Smooth muscle cell of the brain vasculature (primary cell): Measurements from ENCODE around the gene ZNF107.
"Not testable (repeated sequence)": the region's sequence is repeated elsewhere in the genome, so short reads cannot be mapped to it uniquely, and the experiment has no call there.

Experiments
- DNase-seq: peaks from one replicate; pipeline ENCODE4 v3.0.0-alpha.2; 2012; ENCODE audit warnings: low read depth, low spot score

Gene ZNF107

DNA sequence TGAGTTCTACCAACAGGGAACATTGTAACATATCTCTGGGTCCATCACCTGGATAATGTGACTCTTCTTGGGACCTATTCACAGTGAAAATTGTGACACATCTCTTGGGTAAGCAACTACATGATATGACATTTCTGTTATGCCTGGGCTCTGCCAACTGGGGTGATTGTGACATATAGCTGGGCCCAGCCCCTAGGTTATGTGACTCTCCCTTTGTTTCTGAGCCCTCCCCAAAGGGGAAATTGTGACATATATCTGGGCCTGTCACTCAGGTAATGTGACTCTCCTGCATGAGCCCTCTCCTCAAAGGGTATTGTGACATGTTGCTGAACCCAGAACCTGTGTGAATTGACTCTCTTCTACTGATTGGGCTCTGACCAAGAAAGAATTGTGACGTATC, 22.4 kb upstream of the ZNF107 start:
- no peak for DNase-seq

DNA sequence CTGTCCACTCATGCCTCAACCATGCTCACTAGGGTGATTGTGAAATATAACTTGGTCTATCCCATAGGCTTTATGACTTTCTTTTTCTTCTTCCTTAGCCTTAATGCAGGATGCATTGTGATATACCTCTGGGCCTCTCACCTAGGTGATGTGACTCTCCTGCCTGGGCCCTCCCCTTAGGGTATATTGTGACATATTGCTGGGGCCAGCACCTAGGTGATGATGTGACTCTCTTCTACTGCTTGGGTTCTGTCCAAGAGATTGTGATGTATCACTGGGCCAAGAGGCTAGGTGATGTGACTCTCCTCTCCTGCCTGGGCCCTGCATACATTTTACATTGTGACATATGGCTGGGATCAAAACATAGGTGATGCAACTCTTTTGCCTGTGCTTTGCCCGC, 14.7 kb upstream of the ZNF107 start:
- no peak for DNase-seq

DNA sequence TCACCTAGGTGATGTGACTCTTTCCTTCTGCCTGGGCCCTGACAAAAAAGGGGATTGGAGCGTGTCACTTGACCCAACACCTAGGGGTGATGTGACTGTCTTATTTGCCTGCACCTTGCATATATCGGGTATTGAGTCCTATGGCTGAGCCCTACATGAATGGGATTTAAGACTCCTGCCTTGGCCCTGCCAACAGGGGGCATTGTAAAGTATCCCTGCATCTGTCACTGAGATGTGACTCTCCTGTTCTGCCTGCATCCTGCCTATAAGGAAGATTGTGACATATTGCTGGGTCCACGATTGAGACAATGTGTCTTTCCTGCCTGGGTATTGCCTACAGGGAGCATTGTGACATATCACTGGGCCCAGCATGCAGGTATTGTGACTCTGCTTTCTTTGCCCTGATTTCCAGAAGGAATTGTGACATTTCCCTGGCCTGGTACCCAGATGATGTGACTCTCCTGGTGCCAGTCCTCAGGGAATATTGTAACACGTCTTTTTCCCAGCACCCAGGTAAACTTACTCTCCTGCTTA, 14.2 kb upstream of the ZNF107 start:
- no peak for DNase-seq

DNA sequence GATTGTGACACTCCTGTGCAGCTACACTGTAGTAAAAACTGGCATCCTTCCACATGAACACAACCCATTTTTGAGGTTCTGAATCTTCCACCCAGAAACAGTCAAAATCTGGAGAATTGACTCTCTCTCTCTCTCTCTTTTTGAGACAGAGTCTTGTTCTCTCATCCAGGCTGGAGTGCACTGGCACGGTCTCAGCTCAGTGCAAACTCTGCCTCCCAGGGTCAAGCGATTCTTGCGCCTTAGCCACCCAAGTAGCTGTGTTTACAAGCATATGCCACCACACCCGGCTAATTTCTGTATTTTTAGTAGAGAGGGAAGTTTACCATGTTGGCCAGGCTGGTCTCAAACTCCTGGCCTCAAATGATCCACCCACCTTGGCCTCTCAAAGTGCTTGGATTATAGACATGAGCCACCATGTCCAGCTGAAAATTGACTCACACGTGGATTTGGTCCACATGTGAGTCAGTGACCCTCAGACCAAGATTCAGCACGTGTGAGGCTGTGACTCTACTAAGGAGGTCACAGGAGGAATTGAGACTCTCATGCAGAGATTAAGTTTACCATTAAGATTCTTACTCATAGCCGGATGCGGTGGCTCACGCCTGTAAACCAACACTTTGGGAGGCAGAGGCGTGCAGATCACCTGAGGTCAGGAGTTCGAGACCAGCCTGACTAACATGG, 12.1 kb upstream of the ZNF107 start:
- DNase-seq = no peak

DNA sequence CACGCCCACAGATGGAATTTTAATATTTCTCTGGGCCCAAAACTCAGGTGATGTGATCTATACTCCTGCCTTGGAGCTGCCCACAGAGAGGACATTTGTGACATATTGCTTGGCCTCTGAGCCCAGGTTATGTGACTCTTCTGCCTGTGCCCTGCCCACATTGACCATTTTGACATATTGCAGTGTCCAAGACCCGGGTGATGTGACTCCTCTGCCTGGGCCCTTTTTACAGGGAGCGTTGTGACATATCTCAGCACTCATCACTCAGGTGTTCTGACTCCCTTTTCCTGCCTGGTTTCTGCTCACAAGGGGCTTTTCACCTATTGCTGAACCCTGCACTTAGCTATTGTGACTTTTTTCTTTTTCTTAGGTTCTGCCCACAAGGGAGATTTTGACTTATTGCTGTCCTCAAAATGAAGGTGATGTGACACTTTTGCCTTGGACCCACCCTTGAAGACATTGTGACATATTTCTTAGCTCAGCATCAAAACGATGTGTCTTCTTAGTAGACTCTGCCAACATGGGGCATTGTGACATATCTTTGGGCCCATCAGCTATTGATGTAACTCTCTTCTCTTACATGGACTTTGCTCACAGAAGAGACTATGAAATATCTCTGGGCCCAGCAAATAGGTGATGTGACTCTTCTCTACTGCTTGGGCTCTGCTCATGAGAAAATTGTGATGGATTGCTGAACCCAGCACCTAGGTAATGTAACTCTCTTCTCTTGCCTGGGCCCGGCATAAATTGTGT, 11.0 kb upstream of the ZNF107 start:
- DNase-seq = no peak

DNA sequence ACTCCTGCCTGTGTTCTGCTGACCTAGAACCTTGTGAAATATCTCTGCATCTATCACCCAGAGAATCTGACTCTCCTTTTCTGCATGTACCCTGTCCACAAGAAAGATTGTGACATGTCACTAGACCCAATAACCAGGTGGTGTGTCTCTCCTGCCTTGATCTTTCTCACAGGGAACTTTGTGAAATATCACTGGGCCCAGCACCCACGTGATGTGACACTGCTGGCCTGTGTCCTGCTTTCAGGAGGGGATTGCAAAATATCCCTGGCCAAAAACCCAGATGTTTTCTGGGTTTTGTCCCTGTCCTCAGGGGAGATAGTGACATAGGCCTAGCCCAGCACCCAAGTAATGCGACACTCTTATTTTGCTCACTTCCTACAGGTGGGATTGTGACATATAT, 10.1 kb upstream of the ZNF107 start:
- DNase-seq = no peak

DNA sequence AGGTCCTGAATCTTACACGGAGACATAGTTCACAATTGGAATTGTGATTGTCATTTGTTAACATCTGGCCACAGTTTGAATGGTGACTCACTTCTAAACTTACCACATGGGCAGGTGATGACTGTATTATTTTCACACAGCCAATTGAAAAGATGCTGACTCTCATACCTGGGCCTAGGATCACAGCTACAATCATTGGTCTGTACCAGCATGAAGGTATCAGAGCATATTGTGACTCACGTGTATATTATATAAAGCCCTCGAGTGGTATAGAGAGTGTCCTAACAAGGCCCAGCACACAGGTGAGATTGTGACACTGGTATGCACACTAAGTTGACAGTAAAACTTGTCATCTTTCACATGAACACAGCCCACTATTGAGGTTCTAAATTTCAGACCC, 9.4 kb upstream of the ZNF107 start:
- DNase-seq = no peak

DNA sequence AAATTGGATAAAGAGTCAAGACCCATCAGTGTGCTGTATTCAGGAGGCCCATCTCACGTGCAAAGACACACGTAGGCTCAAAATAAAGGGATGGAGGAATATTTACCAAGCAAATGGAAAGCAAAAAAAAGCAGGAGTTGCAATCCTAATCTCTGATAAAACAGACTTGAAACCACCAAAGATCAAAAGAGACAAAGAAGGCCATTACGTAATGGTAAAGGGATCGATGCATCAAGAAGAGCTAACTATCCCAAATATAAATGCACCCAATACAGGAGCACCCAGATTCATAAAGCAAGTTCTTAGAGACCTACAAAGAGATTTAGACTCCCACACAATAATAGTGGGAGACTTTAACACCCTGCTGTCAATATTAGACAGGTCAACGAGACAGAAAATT, 3.8 kb upstream of the ZNF107 start:
- DNase-seq = not testable (repeated sequence)

DNA sequence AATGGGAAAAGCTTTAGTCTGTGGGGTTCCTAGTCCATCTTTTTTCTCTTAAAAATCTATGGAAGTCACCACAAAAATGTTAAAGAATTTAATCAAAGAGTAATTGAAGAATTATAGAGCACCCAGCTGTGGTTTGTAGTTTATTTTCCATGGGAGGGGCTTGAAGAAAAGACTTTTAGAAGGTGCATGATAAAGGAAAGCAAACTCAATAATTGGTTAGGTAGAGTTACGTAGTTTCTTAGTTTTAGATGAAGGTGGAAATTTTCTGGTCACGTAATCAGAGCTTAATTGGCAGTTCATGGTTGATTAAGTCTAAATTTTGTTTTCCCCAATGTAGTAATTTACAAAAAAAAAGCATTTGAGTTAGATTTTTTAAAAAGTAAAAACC, 724 bp downstream of the ZNF107 start:
- DNase-seq = no peak

DNA sequence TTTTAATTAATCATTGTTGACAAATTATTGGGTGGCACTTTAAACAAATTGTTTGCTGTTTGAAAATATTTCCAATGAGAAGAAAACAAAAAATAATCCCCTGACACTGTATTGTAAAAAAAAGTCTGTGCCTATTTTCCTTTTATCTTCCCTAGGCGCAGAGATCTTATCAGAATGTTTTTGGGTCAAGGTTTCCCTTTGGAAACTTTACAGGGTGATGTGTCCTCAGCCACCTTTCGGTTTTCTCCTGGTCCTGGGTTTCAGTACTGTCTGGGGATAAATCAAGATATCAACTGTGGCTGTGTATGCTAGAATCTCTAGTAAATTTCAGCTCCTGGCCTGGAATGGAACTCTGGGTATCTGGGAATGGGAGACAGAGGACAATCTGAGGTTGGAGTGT, 1.4 kb downstream of the ZNF107 start:
- no peak for DNase-seq

DNA sequence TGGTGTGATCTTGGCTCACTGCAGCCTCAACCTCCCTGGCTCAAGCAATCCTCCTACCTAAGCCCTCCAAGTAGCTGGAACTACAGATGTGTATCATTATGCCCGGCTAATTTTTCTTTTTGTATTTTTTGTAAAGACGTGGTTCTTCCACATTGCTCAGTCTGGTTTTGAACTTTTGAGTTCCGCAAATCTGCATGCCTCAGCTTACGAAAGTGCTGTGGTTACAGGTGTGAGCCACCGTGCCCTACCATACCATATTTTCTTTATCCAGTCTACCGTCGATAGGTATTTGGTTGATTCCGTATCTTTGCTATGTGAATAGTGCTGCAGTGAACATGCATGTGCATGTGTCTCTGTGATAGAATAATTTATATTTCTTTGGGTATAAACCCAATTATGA, 6.5 kb downstream of the ZNF107 start:
- no peak for DNase-seq

DNA sequence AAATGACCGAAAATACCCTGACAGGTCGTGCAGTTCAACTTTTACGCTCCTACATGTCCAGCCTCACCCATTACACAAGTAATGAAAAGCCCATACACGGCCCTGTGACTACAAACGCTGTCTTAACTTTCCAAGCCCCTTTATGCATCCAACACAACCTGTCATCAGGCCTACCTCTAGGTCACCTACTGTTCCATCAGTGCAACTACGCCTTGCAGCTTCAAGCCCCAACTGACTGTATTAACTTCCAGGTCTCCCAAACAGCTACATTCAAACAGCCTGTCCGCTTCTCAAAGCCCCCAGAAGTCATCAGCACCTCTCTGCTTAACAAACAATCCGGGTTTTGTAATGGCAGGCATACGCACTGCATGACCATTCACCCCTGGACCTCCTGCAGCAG, 19.2 kb downstream of the ZNF107 start:
- no peak for DNase-seq

DNA sequence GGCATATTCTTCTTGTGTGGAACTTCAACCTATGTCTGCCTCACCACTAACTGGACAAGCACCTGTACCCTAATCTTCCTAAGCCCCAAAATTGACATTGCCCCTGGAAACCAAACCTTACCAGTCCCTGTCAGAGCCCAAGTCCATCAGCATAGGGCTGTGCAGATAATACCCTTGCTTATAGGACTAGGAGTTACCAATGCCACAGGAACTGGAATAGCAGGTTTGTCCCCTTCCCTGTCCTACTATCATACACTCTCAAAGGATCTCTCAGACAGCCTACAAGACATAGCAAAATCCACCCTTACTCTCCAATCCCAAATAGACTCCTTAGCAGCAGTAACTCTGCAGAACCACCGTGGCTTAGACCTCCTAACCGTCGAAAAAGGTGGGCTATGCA, 19.8 kb downstream of the ZNF107 start:
- DNase-seq = no peak

DNA sequence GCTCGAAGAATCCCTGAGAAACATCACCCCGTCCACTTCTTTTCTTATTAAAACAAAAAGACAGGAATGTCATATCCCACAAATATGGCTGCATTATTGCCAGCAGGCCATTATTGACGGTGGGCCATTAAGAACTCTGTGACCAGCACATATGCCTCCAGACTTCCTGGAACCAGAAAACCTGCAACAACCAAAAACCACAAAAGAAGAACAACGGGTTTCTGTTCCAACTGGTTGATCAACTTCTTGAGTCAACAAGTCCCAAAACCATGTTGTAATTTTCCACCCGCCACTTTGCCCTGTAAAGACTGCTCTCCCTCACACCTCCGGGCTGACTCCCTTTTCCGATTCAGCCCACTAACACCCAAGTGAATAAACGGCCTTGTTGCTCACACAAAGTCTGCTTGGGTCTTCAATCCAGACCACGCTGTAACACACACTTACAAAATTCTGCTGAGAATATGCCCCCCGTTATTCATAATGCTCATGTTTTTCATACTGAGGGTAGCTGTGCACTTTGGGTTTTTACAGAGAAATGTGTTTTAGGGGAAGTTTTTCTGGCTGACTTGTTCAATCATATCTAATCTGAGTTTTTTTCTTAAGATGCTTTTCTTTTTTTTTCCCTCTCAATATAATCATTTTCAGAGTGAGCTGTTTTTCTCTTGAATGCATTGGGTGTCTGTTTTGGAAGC, 20.7 kb downstream of the ZNF107 start:
- DNase-seq = no peak

DNA sequence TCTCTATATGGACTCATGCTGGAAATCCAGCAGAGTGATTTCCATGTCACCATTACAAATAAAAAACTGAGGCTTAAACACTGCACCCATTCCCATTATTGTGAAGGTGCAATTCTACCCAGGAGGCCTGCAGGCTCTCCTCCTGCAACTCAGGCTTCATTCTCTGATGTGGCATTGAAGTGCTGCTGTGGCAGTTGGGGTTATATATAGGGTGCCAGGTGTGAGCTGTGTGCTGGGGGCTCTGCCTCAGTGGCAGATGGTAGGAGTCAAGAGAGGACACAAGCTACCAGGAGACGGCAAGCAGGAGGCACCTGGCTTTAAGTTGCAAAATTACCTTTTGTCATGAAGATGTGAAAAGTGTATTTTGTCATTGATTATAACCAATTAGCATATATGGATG, 21.3 kb downstream of the ZNF107 start:
- no peak for DNase-seq

DNA sequence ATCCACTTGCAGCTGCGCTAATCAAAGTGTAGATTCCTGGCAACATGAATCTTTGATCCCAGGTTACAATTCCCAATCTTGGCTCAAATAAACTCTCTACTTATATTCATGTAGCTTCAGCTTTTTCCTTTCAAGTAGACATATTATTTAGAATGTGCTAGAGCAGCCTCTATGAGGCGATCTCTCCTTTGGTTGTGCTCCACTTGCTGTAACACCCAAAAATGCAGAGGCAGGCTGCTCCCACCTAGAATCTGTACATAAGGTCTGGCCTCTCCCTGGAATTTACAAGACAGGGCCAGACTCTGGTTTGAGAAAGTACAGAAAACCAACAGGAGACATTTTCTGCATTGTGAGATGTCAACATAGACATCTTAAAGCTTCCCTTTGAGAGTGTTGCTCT, 23.1 kb downstream of the ZNF107 start:
- DNase-seq = no peak

DNA sequence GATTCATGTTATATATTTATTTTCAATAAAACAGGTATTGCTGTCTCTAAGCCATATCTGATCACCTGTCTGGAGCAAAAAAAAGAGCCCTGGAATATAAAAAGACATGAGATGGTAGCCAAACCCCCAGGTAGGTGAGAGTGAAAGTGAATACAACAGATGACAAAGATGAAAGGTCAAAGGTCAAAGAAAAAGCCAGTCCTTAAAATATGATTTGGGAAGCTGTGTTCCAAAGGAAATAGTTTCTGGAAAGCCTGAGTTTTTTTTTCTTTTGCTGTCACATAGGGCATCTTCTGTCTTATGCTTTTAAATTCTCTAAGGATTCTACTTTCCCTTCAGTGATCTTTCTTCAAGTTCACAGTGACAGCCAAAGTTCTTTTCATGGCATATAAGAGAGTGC, 25.9 kb downstream of the ZNF107 start:
- DNase-seq = no peak

DNA sequence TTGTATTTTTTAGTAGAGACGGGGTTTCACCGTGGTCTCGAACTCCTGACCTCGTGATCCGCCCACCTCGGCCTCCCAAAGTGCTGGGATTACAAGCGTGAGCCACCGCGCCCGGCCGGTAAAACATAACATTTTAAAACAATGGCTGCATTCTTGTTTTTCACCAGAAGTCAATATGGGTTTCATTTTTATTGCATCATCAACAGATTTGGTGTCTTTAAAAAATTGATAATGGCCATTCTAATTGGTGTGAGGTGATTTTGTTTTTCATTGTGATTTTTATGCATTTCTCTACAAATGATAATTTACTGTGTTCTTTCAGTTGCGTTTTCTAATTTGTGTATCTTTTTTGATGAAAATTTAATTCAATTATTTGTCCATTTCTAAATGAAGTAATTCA, 31.9 kb downstream of the ZNF107 start:
- DNase-seq = not testable (repeated sequence)

DNA sequence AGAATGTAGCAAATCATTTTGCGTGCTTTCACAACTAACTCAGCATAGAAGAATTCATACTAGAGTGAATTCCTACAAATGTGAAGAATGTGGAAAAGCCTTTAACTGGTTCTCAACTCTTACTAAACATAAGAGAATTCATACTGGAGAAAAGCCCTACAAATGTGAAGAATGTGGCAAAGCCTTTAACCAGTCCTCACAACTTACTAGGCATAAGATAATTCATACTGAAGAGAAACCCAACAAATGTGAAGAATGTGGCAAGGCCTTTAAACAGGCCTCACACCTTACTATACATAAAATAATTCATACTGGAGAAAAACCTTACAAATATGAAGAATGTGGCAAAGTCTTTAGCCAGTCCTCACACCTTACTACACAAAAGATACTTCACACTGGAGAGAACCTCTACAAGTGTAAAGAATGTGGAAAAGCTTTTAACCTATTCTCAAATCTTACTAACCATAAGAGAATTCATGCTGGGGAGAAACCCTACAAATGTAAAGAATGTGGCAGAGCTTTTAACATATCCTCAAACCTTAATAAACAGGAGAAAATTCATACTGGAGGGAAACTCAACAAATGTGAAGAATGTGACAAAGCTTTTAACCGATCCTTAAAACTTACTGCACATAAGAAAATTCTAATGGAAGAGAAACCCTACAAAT, 40.8 kb downstream of the ZNF107 start:
- no peak for DNase-seq

DNA sequence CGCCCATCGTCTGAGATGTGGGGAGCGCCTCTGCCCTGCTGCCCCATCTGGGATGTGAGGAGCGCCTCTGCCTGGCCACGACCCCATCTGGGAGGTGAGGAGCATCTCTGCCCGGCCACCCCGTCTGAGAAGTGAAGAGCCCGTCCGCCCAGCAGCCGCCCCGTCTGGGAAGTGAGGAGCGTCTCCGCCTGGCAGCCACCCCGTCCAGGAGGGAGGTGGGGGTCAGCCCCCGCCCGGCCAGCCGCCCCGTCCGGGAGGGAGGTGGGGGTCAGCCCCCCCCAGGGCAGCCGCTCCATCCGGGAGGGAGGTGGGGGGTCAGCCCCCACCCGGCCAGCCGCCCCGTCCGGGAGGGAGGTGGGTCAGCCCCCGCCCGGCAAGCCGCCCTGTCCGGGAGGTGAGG, 52.0 kb downstream of the ZNF107 start:
- DNase-seq = not testable (repeated sequence)

DNA sequence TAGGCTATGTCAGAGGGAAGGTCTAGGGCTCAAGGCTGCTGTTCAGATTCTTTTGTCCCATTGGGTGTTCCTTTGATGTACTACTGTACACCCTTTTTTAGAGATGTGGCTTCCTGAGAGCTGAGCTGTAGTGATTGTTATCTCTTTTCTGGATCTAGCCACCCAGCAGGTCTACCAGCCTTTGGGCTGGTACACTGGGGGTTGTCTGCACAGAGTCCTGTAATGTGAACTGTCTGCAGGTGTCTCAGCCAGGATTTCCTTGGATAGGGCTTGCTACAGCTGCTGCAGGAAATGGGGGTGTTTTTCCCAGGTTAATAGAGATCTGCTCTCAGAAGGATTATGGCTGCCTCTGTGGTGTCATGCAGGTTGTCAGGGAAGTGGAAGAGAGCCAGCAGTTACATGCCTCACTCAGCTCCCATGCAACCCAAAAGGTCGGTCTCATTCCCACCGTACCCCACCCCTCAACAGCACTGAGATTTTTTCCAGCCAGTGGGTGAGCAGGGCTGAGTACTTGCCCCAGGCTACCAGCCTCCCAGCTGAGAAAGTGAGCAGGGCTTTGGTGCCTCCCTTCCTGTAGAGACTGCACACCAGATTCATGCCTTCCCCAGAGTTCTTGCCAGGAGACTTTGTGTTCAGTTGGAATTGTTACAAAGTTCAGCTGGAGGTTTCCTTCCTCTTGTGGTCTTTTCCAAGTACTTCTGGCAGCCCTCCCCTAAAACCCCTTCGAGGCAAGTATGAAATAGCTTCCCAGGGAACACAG, 63.3 kb downstream of the ZNF107 start:
- no peak for DNase-seq
